GM12891 (cell line): Measurements from ENCODE around the gene PIGZ.

Source experiments
- PAX5 ChIP-seq: IDR thresholded peaks from 2 replicates; pipeline ENCODE4 v1.6.1; 2011; ENCODE audit warnings: low read length, moderate library complexity, mild to moderate bottlenecking; ENCODE audit not compliant: insufficient read depth, severe bottlenecking
- POLR2A ChIP-seq: IDR thresholded peaks from 2 replicates; pipeline ENCODE4 v1.6.1; 2011; ENCODE audit warnings: low read depth, low read length, control low read depth
- POLR2AphosphoS5 ChIP-seq: IDR thresholded peaks from 2 replicates; pipeline ENCODE4 v1.6.1; 2011; ENCODE audit warnings: low read depth, low read length, control low read depth
- POU2F2 ChIP-seq: IDR thresholded peaks from 2 replicates; pipeline ENCODE4 v1.6.1; 2011; ENCODE audit warnings: low read depth, mild to moderate bottlenecking, control low read depth, low read length, moderate library complexity
- TAF1 ChIP-seq: IDR thresholded peaks from 2 replicates; pipeline ENCODE4 v1.6.1; 2011; ENCODE audit warnings: low read depth, low read length, control low read depth

DNA sequence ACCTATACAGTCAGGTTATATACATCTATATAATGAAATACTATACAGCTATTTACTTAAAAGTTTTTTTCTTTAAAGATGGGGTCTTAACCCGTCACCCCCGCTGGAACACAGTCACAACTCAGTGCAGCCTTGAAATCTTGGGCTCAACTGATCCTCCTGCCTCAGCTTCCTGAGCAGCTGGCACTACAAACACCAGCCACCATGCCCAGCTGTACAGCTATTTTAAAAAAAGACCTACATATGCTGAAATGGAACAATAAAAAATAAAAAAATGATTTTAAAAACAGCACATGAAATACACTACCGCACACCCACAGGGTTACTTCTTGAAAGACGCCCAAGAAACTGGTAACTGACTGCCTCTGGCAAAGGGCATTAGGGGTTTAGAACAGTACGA lies 30.1 kb downstream of the PIGZ start:
- no peak for TF ChIP-seq POLR2AphosphoS5
- no peak for TF ChIP-seq POLR2A
- TF ChIP-seq POU2F2: no peak
- no peak for TF ChIP-seq PAX5
- no peak for TF ChIP-seq TAF1
